Hematopoietic multipotent progenitor cell (in vitro differentiated cells): ENCODE data around the gene SELENOW. TPM values are rescaled to one million over a fixed set of nuclear protein-coding genes. Genes with fewer than 3 reads are reported as not detected.
"Not testable (repeated sequence)": the region's sequence is repeated elsewhere in the genome, so short reads cannot be mapped to it uniquely, and the experiment has no call there.

Source experiments
- DNase-seq, 3 donors: peaks; one replicate each; pipeline ENCODE4 v3.0.0-alpha.2; 2011 to 2015; ENCODE audit warnings: low read depth in 2 of 3, low spot score in 2 of 3
- total RNA-seq: library from RNA; depleted of rRNA; stranded (reverse); fragments of >200 nt; gene quantifications from one replicate; pipeline ENCODE4 v1.2.3, GENCODE V29; 2012

Gene SELENOW
- total RNA-seq, 1 donor, result 77.6 TPM

DNA sequence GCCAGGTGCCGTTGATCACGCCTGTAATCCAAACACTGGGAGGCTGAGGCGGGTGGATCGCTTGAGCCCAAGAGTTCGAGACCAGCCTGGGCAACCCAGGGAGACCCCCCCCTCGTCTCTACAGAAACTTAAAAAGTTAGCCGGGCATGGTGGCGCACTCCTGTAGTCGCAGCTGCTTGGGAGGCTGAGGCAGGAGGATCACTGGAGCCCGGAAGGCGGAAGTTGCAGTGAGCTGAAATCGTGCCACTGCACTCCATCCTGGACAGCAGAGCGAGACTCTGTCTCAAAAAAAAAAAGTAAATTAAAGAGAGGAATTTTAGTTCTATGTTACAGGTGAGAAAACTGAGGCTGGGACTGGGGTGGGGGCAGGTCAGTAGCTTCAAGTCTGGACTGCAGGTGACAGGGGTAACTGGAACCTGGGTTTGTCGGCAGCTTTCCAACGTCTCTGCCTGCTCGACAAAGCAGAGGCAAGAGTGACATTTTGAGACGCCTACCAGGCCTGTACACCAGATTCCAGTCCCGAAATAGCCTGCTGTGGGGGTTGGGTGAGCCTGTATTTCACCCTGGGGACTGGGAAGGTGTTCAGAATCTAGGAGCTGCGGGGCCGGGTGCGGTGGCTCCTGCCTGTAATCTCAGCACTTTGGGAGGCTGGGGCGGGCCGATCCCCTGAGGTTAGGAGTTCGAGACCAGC, 1.2 kb downstream of the SELENOW start:
- DNase-seq, result no peak

DNA sequence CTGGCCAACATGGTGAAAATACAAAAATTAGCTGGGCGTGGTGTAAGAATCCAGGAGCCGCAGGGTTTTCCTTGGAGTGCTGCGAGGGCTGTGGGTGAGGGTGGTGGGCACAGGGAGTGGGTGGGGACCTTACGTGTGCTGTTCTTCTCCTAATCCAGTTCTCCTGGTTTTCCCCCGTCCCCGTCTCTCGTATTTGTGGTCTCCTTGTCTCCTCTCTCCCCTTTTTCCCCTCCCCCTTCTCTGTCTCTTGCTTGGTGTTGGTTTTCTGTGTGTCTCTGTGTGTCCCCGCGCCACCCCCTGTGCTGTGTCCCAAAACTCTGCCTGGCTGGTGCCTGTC, 1.7 kb downstream of the SELENOW start:
- no peak for DNase-seq

DNA sequence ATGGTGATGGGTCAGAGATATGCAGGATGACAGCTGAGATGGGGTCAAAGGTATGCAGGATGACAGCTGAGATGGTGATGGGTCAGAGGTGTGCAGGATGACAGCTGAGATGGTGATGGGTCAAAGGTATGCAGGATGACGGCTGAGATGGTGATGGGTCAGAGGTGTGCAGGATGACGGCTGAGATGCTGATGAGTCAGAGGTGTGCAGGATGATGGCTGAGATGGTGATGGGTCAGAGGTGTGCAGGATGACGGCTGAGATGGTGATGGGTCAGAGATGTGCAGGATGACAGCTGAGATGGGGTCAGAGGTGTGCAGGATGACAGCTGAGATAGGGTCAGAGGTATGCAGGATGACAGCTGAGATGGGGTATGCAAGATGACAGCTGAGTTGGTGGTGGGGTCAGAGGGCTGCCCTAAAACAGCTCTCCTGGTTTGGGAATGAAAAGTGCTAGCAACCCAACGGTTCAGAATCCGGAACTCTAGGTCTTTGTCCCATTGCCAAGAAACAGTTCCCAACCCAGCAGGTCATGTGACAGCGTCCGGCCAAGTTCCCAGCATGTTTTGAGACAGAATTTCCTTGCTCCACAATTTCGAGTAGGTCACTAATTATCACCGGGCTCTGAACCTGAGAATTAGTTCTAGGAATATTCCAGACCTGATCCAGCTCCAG, 3.2 kb downstream of the SELENOW start:
- no peak for DNase-seq

DNA sequence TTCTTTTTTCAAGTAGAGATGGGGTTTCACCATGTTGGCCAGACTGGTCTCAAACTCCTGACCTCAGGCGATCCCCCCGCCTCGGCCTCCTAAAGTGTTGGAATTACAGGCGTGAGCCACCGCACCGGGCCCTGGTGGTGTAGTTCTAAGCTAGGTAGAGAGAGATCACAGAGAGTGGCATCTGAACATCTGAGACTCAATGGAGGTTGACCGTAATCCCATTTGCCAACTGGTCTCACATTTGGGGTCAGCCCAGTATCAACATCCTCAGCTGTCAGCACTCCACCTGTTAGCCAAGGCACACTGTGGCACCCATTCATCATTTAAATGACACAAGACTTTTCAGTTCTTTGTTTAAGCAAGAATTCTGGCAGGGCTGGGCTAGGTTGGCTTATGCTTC, 8.1 kb downstream of the SELENOW start:
- DNase-seq, result no peak

DNA sequence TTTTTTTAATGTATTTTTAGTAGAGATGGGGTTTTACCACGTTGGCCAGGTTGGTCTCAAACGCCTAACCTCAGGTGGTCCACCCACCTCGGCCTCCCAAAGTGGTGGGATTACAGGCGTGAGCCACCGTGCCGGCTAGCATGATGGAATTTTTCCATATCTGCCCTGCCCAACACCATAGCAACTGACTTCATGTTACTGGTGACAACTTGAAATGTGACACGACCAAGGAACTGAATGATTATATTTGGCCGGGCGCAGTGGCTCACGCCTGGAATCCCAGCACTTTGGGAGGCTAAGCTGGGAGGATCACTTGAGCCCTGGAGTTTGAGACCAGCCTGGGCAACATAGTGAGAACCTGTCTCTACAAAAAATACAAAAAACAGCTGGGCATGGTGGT, 8.8 kb downstream of the SELENOW start:
- DNase-seq, result not testable (repeated sequence)

DNA sequence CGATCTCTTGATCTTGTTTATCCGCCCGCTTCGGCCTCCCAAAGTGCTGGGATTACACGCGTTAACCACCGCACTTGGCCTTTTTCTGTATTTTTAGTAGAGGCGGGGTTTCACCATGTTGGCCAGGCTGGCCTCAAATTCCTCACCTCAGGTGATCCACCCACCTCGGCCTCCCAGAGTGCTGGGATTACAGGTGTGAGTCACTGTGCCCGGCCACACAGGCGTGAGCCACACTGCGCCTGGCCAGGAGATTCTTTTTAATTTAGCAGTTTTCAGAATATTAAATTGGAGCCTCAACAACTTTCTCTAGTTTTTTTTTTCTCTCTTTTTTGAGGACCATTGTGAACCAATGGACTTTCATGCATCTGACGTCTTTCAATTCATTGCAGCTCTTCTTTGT, 11.3 kb downstream of the SELENOW start:
- DNase-seq, result not testable (repeated sequence)

DNA sequence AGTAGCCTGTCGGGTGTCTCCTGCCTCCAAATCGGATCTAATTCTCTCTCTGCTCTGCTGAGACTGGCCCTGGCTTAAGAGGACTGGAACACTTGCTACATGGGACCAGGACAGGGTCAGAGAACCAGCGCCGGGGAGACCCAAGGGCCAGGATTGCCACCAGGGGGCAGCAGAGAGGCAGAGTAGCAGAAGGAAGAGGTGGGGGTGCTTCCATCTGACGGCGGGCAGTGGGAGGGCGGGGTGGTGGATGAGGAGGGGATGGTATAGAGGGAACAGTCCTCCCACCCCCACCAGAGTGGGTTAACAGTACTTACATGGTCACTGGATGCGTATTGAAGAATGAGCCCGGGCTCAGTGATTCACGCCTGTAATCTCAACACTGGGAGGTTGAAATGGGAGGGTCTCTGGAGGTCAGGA, 11.9 kb downstream of the SELENOW start:
- DNase-seq, result peak; percentile 65 to 85 (median 83)

DNA sequence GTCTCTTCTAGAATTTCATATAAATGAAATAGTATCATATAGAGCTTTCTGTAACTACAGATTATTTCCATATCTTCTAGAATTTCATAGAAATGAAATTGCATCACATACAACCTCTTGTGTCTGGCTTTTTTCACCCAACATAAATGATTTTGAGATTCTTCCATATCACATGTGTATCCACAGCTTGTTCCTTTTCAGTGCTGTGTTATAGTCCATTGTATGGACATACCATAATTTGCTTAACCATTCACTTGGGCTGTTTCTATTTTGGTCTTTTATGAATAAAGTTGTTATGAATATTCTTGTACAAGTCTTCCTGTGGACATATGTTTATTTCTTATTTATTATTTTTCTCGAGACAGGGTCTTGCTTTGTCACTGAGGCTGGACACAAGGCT, 14.1 kb downstream of the SELENOW start:
- no peak for DNase-seq

DNA sequence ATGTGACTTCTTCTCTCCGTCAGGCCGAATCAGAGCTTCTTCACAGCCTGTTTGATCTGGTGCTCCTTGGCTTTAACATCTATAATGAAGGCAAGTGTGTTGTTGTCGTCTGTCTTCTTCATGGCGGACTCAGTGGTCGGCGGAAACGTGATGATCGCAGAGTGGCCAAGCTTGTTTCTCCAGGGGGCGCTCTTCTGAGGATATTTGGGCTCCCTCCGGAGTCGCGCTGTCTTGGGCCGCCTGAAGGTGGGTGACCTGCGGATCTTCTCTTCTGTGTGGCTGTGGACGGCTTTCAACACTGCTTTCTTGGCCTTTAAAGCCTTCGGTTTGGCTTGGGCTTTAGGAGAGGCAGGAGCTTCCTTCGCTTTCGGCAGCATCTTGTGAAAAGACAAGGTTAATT, 16.0 kb downstream of the SELENOW start:
- DNase-seq, result no peak

DNA sequence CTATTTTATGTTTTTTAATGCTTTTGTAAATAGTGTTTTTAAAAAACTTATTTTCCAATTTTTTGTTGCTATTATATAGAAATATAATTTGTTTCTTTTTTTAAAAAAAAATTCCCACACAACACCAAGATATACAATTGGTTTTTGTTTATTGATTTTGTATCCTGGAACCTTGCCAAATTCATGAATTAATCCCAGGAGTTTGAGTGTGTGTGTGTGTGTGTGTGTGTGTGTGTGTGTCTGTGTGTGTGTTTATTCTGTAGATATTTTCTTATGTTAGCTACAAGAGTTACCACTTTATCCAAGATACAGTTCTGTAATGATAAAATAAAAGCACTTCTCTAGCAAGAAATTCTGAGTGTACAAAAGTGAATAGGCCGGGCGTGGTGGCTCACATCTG, 18.3 kb downstream of the SELENOW start:
- DNase-seq, result no peak

DNA sequence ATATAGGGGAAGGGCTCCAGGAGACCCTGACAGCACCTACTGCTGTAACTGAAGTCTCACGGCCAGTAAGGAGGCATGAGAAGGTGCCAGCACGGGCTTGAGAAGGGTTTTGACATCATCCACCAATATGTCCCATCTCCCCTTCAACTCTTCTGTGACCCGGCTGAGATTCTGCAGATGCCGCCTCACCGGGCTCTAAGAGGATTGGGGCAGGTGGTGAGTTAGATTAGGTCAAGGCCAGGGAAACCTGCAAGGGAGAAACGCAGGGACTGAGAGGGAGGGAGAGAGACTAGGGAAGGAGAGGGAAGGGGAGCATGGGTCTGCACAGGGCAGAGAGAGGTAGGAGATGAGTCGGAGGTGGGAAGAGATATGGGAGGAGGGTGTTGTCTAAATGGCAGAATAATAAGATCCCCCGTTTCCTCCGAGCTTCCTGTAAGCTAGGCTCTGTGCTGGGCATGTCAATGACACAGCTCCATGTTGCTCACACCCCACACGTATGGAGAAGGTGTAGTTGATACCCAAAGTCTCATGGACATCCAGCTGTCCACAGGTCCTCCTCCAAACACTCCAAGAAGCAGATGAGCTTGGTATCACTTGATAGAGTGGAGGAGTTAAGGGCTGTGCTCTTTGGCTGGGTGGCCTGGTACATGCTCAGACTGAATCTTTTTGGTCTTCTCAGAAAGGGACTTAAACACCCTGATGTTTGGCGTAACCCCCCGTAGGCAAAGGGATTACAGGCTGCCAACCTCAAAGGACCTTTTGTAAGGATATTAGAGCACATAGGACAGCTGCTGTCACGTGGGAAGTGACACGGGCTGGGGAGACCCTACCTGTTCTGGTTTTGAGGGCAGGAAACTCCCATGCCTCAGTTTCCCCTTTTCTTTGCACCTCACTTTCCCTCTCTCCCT, 19.7 kb downstream of the SELENOW start:
- no peak for DNase-seq

DNA sequence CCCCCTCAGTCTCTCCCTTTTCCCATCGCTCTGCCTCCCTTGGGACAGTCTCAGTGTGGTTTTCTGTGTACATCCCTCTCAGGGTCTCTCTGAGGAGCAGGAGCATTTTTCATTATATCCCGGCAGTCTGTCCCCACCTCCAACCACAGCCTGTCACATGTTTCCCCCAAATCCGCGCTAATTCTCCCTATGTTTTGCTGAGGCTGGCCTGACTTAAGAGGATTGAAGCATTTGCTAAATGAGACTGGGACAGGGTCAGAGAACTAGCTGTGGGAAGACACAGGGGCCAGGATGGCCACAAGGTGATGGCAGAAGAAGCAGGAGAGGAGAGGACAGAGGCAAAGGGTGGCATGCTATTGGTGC, 20.4 kb downstream of the SELENOW start:
- no peak for DNase-seq

DNA sequence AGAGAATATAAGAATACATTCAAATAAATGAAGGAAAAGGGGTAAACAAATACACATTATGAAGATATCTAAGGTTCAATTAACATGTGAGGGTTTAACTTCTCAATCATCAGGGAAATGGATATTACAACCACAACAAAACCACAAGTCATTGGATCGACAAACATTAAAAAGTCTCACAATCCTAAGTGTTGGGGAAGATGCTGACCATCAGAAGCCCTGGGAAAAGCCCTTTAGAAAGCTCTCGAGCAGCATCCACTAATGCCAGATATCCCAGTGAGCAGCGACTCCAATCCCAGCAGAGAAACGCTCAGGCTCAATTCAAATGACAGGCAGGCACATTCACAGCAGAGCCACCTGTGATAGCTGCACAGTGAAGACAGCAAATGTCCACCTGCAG, 22.8 kb downstream of the SELENOW start:
- no peak for DNase-seq

DNA sequence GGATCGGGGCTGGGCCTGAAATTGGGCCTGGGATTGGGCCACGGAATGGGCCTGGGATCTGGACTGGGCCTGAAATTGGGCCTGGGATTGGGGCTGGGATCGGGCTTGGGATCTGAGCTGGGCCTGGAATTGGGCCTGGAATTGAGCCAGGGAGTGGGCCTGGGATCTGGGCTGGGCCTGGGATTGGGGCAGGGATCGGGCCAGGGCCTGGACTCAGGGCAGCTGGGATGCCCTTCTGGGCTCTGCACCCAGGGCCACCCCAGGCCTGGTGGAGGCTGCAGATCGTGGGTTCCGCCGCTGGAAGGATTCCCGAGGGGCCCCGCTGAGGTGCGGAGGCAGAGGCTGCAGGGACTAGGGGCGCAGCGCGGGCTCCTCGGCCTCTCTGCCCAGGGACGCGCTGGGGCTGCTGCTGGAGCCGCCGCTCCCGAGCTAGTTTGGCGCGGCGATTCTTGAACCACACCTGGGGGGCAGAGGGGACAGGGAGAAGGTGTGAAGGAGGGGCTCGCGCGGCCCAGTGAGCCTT, 24.1 kb downstream of the SELENOW start:
- no peak for DNase-seq

DNA sequence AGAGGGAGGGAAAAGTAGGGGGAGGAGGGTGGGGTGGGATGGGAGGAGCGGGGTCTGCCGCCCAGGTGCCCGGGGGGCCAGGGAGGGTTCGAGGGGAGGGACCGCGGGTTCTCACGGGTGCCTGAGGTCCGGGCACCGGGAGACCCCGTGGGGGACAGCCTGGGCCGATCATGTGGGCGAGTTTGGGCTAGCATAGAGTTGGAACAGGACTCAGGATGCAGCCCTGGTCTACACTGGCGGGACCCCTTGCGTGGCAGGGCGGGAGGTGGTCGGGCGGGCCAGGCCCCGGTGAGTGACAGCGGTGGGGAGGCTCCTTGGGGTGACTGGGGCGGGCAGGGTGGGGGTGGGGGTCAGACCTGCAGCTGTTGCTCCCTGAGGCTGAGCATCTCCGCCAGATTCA, 24.6 kb downstream of the SELENOW start:
- not testable (repeated sequence) for DNase-seq

DNA sequence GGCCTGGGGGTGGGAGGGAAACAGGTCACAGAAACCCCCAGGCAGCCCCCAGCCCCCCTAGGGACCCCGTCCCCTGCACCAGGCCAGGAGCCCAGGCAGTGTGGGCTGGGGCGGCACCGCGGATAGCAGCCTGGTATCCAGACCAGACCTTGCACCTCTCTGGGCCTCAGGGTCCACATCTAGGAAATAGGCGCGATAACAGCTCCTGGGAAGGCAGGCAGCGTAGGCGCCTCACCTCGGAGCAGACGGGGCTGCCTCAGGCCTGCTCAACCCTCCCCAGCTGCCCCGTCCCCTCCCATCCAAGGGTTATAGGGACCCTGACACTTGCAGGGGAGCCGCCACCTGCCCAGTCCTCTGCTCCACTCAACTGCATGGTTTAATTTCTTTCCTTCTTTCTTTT, 25.2 kb downstream of the SELENOW start:
- DNase-seq, result not testable (repeated sequence)

DNA sequence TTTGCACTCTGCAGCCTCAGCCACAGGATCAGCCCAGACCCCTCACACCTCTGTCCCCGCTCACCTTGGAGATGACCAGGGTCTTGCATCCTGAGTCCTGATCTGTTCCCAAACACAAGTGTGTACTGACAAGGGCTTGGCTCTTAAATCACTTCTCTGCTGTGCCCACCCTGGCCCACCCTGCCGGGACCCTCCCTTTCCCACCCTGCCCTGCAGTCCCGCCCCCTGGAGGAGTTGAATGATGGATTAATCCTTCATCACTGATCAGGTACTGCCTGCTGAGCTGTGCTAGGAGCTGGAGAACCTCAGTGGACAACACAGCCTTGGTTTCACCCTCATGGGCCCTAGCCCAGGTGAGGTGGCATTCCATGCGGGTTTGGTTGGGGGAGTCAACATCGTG, 25.9 kb downstream of the SELENOW start, which contains the start of gene TPRX1:
TSS of gene TPRX1 (minus strand) at position 101 of the 400 bp plus-strand sequence. CDS start at position 89, 12 bp downstream.
- not testable (repeated sequence) for DNase-seq

DNA sequence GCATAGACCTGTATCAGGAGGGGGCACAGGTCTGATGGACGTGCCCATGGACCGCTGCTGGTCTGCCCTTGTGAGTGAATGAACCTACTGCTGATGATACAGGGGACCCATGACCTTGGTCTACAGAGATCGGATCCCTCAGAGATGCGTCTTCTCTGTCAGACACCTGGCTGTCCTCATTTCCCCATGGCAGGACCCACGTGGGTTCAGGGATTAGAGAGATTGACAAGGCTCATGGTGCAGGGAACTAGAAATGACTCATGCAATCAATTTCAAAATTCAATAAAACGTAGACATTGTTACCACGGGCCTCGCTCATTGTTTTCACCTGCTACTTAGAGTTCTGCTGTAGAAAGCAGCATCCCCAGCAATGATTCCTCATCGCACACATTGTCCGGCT, 26.8 kb downstream of the SELENOW start:
- DNase-seq, result no peak

DNA sequence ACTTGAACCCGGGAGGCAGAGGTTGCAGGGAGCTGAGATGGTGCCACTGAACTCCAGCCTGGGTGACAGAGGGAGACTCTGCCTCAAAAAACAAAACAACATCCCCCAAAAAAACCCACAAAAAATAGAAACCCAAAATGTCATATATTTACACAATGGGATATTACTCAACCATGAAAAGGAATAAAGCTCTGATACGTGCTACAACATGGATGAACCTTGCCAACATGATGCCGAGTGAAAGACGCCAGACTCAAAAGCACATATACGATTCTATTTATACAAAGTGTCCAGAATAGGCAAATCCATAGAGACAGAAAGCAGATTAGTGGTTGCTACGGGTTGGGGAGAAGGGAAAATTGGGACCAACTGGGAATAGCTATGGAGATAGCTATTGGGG, 27.9 kb downstream of the SELENOW start:
- no peak for DNase-seq

DNA sequence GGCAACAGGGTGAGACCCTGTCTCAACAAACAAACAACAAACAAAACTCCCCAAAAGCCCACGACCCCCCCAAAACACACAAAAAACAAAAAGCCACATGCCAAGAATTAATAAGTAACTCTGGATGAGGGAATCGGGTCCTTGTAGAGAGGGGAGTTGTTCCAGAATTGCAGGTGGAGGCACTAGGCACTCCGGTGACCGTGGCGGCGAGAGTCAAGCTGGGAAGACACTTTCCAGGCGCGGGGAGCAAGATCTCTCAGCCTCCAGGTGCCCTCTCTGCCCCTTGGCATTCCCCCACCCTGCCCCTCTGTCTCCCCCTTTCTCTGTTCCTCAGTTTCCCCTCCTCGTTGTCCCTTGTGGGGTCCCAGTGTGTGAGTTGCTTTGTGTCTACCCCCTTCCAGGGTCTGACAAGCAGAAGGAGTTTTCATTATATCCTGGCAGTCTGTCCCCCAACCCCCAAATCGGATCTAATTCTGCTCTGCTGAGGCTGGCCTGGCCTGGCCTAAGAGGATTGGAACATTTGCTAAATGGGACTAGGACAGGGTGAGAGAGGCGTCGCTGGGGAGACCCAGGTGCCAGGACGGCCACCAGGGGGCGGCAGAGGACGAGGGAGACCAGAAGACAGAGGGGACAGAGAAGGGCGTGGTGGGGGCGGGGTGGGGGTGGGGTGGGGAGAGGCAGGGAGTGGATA, 34.9 kb downstream of the SELENOW start:
- peak; percentile 47 to 81 (median 75) for DNase-seq

DNA sequence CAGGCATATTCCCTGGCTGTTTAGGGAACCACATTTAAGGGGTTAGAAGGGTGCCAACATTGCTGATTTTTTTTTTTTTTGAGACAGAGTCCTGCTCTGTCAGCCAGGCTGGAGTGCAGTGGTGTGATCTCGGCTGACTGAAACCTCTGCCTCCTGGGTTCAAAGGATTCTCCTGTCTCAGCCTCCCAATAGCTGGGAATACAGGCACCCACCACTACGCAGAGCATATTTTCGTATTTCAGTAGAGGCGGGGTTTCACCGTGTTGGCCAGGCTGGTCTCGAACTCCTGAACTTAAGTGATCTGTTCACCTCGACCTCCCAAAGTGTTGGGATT, 35.5 kb downstream of the SELENOW start:
- no peak for DNase-seq
